Glutamatergic neuron (in vitro differentiated cells): ENCODE data around the gene SGTA. TPM values are rescaled to one million over a fixed set of nuclear protein-coding genes. Genes with fewer than 3 reads are reported as not detected.

Experiments used
- DNase-seq: peaks from one replicate; pipeline ENCODE4 v3.0.0; 2022
- H3K27ac Mint-ChIP-seq: one replicate; pipeline ENCODE4 v1.8.0; 2020; ENCODE audit warnings: mild to moderate bottlenecking, mixed read lengths, inconsistent platforms; ENCODE audit not compliant: unreplicated experiment
- H3K27me3 Mint-ChIP-seq: one replicate; pipeline ENCODE4 v1.8.0; 2020; ENCODE audit warnings: mild to moderate bottlenecking, moderate library complexity, mixed read lengths, inconsistent platforms; ENCODE audit not compliant: unreplicated experiment
- H3K36me3 Mint-ChIP-seq: one replicate; pipeline ENCODE4 v1.8.0; 2020; ENCODE audit warnings: mild to moderate bottlenecking, mixed read lengths, inconsistent platforms; ENCODE audit not compliant: unreplicated experiment
- H3K4me1 Mint-ChIP-seq: one replicate; pipeline ENCODE4 v1.8.0; 2020; ENCODE audit warnings: mild to moderate bottlenecking, low read depth, mixed read lengths, inconsistent platforms; ENCODE audit not compliant: unreplicated experiment
- H3K4me3 Mint-ChIP-seq: one replicate; pipeline ENCODE4 v1.8.0; 2020; ENCODE audit warnings: mild to moderate bottlenecking, mixed read lengths, inconsistent platforms; ENCODE audit not compliant: unreplicated experiment
- H3K9me3 Mint-ChIP-seq: one replicate; pipeline ENCODE4 v1.8.0; 2020; ENCODE audit warnings: mild to moderate bottlenecking, moderate library complexity, mixed read lengths, inconsistent platforms; ENCODE audit not compliant: unreplicated experiment
- CTCF ChIP-seq: fragments of 200-600 bp; sonication (generic); IDR thresholded peaks from one replicate; pipeline ENCODE4 v1.5.0; 2021; ENCODE audit not compliant: partially characterized antibody, unreplicated experiment
- total RNA-seq: library from RNA; stranded (reverse); fragmentation: NEBNext Ultra II Directional; extraction: Animal tissue kit (Norgen Biotek cat#: 25700); gene quantifications from one replicate; pipeline ENCODE4 v1.2.1, GENCODE V29; 2021; ENCODE audit not compliant: unreplicated experiment

Gene SGTA
- total RNA-seq, 1 donor from 2014 or later, result 90.6 TPM

- no peaks in the 10 kb centered on the region for H3K36me3 Mint-ChIP-seq
- no peak for DNase-seq
- H3K4me1 Mint-ChIP-seq, result peaks cover 6% of the 10 kb centered on the region
- peaks cover 3% of the 10 kb centered on the region for H3K9me3 Mint-ChIP-seq
- H3K27me3 Mint-ChIP-seq, result peaks cover 10% of the 10 kb centered on the region
- peak overlapping the region; percentile 55 for H3K4me3 Mint-ChIP-seq
- TF ChIP-seq CTCF, result no peak
- H3K27ac Mint-ChIP-seq, result no peak overlapping the region
These were observed 60.3 kb downstream of the SGTA start for GRCh38 chr19:2722541-2723344.

GRCh38 chr19:2721570-2722540, 61.2 kb downstream of the SGTA start:
- Mint-ChIP-seq H3K27ac (no peak overlapping the region), H3K4me3 (peak overlapping the region; percentile 74), H3K36me3 (no peaks in the 10 kb centered on the region), H3K9me3 (peaks cover 3% of the 10 kb centered on the region), H3K27me3 (peaks cover 7% of the 10 kb centered on the region), H3K4me1 (peaks cover 3% of the 10 kb centered on the region)
- DNase-seq, result no peak
- no peak for TF ChIP-seq CTCF

- Mint-ChIP-seq H3K27me3 (peaks cover 7% of the 10 kb centered on the region), H3K4me1 (peaks cover 3% of the 10 kb centered on the region), H3K4me3 (peak within 1 kb of the TSS; percentile 74), H3K27ac (no peak within 1 kb of the TSS), H3K36me3 (peaks cover under 1% of the 10 kb centered on the region), H3K9me3 (peaks cover 3% of the 10 kb centered on the region)
- peak; percentile 76 for DNase-seq
- no peak for TF ChIP-seq CTCF
These were observed 62.1 kb downstream of the SGTA start, which contains the start of gene DIRAS1 for GRCh38 chr19:2720777-2721569. Gene DIRAS1 (minus strand): TSS chr19:2721372. CDS start chr19:2717806, 3,566 bp downstream.

- Mint-ChIP-seq H3K36me3 (peaks cover 9% of the 10 kb centered on the region), H3K4me1 (peaks cover 3% of the 10 kb centered on the region)
These were observed 62.9 kb downstream of the SGTA start for GRCh38 chr19:2719920-2720776.

More at GRCh38 chr19:2719920-2720776, 62.9 kb downstream of the SGTA start:
- TF ChIP-seq CTCF, result peak; percentile 55
- DNase-seq, result no peak
- Mint-ChIP-seq H3K27me3 (peaks cover 7% of the 10 kb centered on the region), H3K9me3 (peaks cover 6% of the 10 kb centered on the region), H3K4me3 (peak overlapping the region; percentile 73), H3K27ac (peak overlapping the region; percentile 55)
